GM10847 (cell line): ENCODE measurements around the gene TCF4.

ENCODE experiments used
- POLR2A ChIP-seq: IDR thresholded peaks from 2 replicates; pipeline ENCODE4 v1.6.1; 2011; ENCODE audit not compliant: insufficient read length; ENCODE audit errors: extremely low read depth

Gene TCF4

GRCh38 chr18:55280503-55280902, 307.5 kb downstream of the TCF4 start:
- TF ChIP-seq POLR2A: no peak

- no peak for TF ChIP-seq POLR2A
These were observed 312.7 kb downstream of the TCF4 start for GRCh38 chr18:55275039-55275901.

- TF ChIP-seq POLR2A: no peak
These were observed 315.3 kb downstream of the TCF4 start for GRCh38 chr18:55272510-55273243.

GRCh38 chr18:55269622-55270021, 318.4 kb downstream of the TCF4 start:
- no peak for TF ChIP-seq POLR2A

- TF ChIP-seq POLR2A: no peak
These were observed 319.2 kb downstream of the TCF4 start for GRCh38 chr18:55268628-55269275.

GRCh38 chr18:55268151-55268601, 319.8 kb downstream of the TCF4 start:
- no peak for TF ChIP-seq POLR2A

GRCh38 chr18:55266981-55267380, 321.0 kb downstream of the TCF4 start:
- TF ChIP-seq POLR2A: no peak

- no peak for TF ChIP-seq POLR2A
These were observed 322.0 kb downstream of the TCF4 start for GRCh38 chr18:55265984-55266383.

GRCh38 chr18:55265130-55265675, 322.8 kb downstream of the TCF4 start:
- TF ChIP-seq POLR2A: no peak

- no peak for TF ChIP-seq POLR2A
These were observed 323.9 kb downstream of the TCF4 start for GRCh38 chr18:55264108-55264507.

GRCh38 chr18:55262021-55262560, 325.9 kb downstream of the TCF4 start:
- no peak for TF ChIP-seq POLR2A

GRCh38 chr18:55261253-55261652, 326.7 kb downstream of the TCF4 start:
- no peak for TF ChIP-seq POLR2A

GRCh38 chr18:55258088-55258487, 329.9 kb downstream of the TCF4 start:
- no peak for TF ChIP-seq POLR2A

- no peak for TF ChIP-seq POLR2A
These were observed 331.1 kb downstream of the TCF4 start for GRCh38 chr18:55256929-55257289.

GRCh38 chr18:55256226-55256928, 331.6 kb downstream of the TCF4 start:
- no peak for TF ChIP-seq POLR2A
